AG10803 (cell line): ENCODE results near the gene NSD2.

Experiments used
- DNase-seq: peaks from one replicate; pipeline ENCODE4 v3.0.0; 2010; ENCODE audit warnings: low read depth
- H3K4me3 ChIP-seq: 2 replicates; pipeline ENCODE4 v1.5.1; 2011; ENCODE audit warnings: mild to moderate bottlenecking, low read length, control low read depth
- CTCF ChIP-seq: conservative IDR thresholded peaks from 2 replicates; pipeline ENCODE4 v1.5.1; 2011; ENCODE audit warnings: mild to moderate bottlenecking, low read length, control low read depth, inconsistent platforms

The NSD2 gene

GRCh38 chr4:1885414-1885813 is 14.2 kb downstream of the NSD2 start:
- no peak for TF ChIP-seq CTCF
- H3K4me3 ChIP-seq, result no peak overlapping the region
- DNase-seq, result no peak

- no peak for TF ChIP-seq CTCF
- no peak for DNase-seq
- no peak overlapping the region for H3K4me3 ChIP-seq
These were observed 15.9 kb downstream of the NSD2 start for GRCh38 chr4:1887052-1887451.

- no peak for DNase-seq
- no peak overlapping the region for H3K4me3 ChIP-seq
- TF ChIP-seq CTCF, result no peak
These were observed 19.9 kb downstream of the NSD2 start for GRCh38 chr4:1890979-1891570.

- no peak overlapping the region for H3K4me3 ChIP-seq
- no peak for DNase-seq
- TF ChIP-seq CTCF, result no peak
These were observed 24.9 kb downstream of the NSD2 start for GRCh38 chr4:1895971-1896657.

- H3K4me3 ChIP-seq, result no peak overlapping the region
- TF ChIP-seq CTCF, result no peak
- no peak for DNase-seq
These were observed 25.4 kb downstream of the NSD2 start for GRCh38 chr4:1896658-1896991.

GRCh38 chr4:1898007-1898406 is 26.8 kb downstream of the NSD2 start:
- TF ChIP-seq CTCF, result no peak
- H3K4me3 ChIP-seq, result no peak overlapping the region
- DNase-seq, result no peak

GRCh38 chr4:1898681-1899080 is 27.5 kb downstream of the NSD2 start:
- DNase-seq, result no peak
- TF ChIP-seq CTCF, result no peak
- H3K4me3 ChIP-seq, result no peak overlapping the region
